ENCODE measurements around the gene ZNF521.

ZNF521 gene

GRCh38 chr18:25250474-25250851, 101.5 kb downstream of the ZNF521 start:
- DNase-seq (ENCODE audit: low spot score): no peak

GRCh38 chr18:25248755-25249154, 103.2 kb downstream of the ZNF521 start:
- DNase-seq (ENCODE audit: low spot score): no peak

GRCh38 chr18:25247725-25248124, 104.2 kb downstream of the ZNF521 start:
- DNase-seq (ENCODE audit: low spot score): no peak

DNA sequence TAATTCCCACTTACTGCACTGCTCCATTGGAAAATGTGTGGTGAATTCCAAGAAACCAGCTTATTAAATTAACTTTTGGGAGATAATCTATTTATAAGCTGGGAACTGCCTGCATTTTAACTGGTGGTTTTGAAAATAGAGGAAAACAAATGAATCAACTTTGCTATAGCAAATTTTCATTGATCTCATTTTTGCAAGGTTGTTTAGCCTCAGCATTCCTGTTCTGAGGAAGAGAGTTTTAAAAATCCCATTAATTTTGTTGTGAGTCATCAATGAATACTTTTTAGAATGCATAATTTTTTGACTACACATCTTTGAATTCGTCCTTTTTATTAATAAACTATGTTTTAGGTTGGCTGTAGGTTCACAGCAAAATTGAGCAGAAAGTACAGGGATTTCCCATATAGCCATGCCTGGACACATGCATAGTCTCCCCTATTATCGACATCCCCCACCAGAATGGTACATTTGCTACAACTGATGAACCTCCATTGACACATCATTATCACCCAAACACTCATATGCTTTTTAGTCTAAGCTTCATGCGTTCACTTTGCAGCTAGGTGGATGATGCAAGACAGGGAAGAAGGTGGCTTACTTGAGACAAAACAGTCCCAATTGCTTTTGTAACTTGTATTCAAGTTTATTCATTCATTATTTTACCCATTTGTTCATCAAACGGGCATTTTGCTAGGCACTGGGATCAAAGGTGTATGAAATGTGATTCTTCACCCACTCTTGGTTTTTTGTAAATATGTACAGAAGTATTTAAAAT, 106.9 kb downstream of the ZNF521 start:
- DNase-seq (ENCODE audit: low spot score): no peak

GRCh38 chr18:25244170-25244569, 107.8 kb downstream of the ZNF521 start:
- no peak for DNase-seq (ENCODE audit: low spot score)

GRCh38 chr18:25243754-25244153, 108.2 kb downstream of the ZNF521 start:
- DNase-seq (ENCODE audit: low spot score): no peak

- no peak for DNase-seq (ENCODE audit: low spot score)
Measured at GRCh38 chr18:25243257-25243656, 108.7 kb downstream of the ZNF521 start.

DNA sequence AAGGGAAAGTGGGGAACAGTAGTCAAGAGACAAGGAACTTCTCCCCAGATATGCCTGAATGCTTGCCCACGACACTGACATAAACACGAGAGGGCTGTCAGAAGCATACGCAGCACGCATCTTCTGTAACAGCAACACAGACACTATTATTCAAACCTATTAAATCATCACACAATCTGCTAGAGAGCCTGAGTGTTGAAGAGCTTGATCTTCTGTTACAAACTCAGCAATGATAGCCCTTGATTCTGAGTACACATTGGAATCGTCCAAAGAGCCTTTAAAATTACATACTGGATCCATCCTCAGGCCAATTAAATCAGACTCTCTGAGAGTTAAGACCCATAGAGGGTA, 111.6 kb downstream of the ZNF521 start:
- no peak for DNase-seq (ENCODE audit: low spot score)

DNA sequence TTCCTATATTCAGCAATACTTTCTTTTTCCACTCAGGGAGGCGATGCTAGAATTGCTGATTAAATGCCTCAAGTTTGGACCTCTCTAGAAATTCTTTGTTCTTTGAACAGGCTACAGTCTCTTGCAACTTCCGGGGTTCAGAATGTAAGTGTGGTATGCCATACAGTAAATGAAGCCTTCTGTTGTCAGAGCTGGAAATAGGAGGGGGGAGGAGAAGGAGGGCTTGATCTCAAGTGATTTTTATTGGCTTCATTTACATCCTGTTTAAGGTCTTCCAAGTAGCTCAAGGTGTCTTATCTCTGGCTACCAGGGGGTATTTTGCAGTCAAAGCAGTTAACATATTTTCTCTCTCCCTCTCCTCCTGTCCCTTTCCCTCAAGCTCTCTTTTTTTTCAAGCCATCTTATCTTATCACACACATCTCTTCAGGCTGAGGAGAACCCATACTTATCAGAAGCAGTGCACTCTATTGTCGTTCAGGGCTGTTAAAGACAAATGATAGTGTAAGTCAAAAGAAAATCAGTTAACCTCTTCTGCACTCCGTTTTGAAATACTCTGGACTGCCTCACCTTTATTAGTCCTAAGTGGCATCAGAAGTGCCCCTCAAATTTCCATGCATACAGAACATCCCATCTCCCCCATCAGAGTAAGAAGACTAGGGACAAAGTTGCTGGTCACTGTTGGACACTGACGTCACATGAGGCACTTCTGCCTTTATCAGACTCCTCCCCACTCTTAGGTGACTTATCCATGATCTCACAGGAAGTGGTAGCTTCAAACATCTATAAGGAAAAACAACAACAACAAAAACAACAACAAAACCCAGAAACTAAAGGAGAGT, 112.2 kb downstream of the ZNF521 start:
- no peak for DNase-seq (ENCODE audit: low spot score)

DNA sequence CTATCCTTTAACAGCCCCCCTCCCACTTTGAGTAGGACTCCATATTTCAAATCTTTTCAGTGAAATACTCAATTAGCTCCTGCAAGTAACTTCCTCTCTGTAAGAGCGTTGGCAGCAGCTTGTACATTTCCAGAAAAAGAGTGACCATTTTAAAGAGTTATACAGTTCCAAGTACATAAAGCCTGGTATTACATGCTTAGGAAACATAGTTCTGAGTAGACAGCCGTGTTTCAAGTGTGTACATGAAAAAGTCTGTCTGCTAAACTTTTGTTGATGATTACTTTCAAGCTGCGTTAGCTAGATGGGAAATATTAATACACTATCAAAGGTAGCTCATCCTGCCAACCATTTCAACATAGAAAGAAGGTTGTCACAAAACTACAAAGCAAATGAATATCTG, 112.8 kb downstream of the ZNF521 start:
- no peak for DNase-seq (ENCODE audit: low spot score)

DNA sequence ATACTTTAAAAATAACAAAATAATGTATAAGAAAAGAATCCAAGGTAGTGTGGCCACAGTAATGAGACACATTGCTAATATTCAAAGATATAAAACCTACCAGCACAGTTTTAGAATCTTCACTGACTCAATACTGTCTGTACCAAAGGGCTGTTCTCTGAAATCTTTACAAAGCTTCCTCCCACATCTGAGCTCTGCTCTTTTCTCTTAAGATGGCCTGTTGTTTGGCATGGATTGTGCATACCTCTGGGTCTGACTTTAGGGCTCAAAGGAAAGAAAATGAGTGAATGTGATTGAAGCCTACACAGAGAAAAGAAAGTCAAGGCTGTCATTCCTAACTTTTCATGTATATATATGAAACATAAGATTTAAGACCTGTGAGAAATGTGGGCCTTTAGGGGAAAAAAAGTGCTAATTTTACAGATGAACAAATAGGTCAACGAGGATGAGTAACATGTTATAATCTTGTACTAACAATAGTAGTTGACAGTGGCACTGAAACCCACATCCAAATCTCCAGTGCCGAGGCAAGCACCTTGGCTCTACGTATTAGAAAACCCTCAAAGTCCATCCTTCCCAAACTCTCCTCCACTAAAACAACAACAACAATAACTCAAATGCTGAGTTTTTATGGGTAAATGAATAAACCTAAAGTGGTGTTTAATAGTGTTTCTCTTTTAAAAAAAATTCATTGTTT, 114.2 kb downstream of the ZNF521 start:
- DNase-seq (ENCODE audit: low spot score): no peak

- no peak for DNase-seq (ENCODE audit: low spot score)
Measured at GRCh38 chr18:25236736-25237135, 115.2 kb downstream of the ZNF521 start.

GRCh38 chr18:25235401-25236042, 116.4 kb downstream of the ZNF521 start:
- DNase-seq (ENCODE audit: low spot score): no peak

DNA sequence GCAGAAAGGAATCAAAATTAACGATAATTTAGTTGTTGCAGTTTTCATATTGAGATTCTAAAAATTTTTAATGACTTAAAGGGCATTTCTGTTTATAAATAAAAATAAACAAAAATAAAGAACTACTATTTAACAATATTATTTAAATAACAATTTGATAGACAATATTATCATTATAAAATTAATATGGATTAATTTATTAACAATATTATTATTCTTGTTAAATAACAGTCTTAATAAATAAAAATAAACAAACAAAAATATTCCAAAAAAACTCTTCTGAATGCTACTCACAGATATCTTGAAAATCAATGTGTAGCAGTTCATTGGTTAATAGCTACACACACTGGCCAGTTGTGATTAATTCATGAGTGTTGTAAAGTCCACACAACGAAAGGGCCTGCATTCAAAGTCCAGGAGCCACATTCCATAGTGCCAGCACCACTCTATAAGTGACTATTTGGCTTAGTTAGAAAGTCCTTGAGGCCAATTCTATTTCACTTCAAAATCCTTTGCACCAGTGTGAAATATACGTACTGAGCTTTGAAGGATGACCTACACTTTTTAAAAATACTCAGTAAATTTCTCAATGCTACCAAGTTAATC, 117.1 kb downstream of the ZNF521 start:
- DNase-seq (ENCODE audit: low spot score): no peak

GRCh38 chr18:25234322-25234639, 117.7 kb downstream of the ZNF521 start:
- DNase-seq (ENCODE audit: low spot score): no peak

DNA sequence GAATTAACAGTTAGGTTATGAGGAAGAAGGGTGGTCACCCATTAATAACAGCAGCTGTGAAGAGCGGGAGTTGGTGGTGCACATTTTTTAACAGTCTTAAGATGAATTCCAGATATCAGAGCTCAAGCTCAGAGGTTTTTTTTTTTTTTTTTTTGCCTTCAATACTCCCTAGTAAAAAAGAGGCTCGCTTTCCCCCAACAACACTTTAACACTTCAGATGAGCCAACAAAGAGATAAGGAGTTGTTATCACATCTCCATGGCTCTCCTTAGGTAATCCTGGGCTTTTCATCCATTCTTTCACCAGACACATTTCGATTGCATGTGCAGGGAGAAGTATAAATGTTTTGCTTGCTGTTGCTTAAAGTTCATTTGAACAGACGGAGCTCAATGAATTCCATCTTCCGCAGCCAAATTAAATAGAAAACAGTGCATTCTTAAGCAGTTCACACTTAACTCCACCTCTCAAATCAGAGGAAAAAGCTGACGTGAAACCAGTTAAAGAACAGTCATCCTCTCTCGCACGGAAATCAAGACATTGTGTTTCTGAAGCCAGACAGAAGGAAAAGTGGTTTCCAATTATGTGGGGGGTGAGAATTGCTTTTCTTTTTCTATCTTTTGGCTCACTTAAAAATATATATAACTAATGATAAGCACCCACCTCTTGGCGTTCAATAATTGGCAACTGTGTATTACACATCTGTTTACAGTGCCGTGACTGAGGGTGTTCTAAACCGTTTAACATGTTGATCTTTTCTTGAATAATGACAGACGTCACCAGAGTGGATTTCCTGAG, 118.2 kb downstream of the ZNF521 start:
- no peak for DNase-seq (ENCODE audit: low spot score)

DNA sequence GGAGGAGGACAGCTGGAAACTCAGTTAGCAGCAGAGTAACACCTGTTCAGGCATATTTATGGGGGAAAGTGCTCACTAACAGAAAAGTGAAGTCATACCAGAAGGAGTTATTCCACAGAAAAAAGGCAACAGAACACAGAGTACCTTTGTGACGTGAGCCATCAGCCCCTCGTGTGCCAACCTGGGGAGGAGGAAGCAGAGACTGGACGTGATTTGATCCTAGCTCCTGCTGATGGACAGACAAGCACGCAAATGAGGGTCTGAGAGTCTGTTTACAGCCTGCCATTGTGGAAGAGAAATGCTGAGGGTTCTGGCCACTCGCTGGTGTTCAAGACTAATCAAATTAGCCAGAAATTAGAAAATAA, 120.7 kb downstream of the ZNF521 start:
- DNase-seq (ENCODE audit: low spot score): no peak

GRCh38 chr18:25230658-25231326, 121.2 kb downstream of the ZNF521 start:
- DNase-seq (ENCODE audit: low spot score): no peak

GRCh38 chr18:25229920-25230319, 122.0 kb downstream of the ZNF521 start:
- DNase-seq (ENCODE audit: low spot score): no peak

- DNase-seq (ENCODE audit: low spot score): no peak
Measured at GRCh38 chr18:25229081-25229480, 122.9 kb downstream of the ZNF521 start.

GRCh38 chr18:25228410-25228809, 123.6 kb downstream of the ZNF521 start:
- DNase-seq (ENCODE audit: low spot score): no peak

Data from germinal center (tissue), 1 donor.